Body of pancreas (tissue), 4 donors: ENCODE results near the gene ICE2.

ENCODE experiments used
- CTCF ChIP-seq, 7 experiments: fragments of 450-650 bp in 4 of 7; fragments of 200-600 bp in 3 of 7; sonication (generic) in 3 of 7; IDR thresholded peaks; one replicate each; pipeline ENCODE4 v1.5.1; 2016 to 2019; ENCODE audit warnings: antibody characterized with exemption in 7 of 7
- POLR2A ChIP-seq, 3 donors: fragments of 450-650 bp; IDR thresholded peaks; one replicate each; pipeline ENCODE4 v1.6.1; 2016; ENCODE audit warnings: antibody characterized with exemption in 3 of 3, mild to moderate bottlenecking in 2 of 3

- TF ChIP-seq CTCF (IDR thresholded peaks at IDR 0.05) (no peak), POLR2A (IDR thresholded peaks at IDR 0.05) (no peak)
These were observed 8.9 kb downstream of the ICE2 start for GRCh38 chr15:60469893-60470641.
